A549 (cell line): ENCODE results near the gene TBC1D1. TPM values are rescaled to one million over a fixed set of nuclear protein-coding genes. Genes with fewer than 3 reads are reported as not detected.

Source experiments
- ATAC-seq, 2 experiments: fragments of 200-7000 bp in 1 of 2; fragments of >200 bp in 1 of 2; cut with Nextera tagmentation in 1 of 2; cut with Tn5 transposase in 1 of 2; 3 replicates each; pipeline versions ENCODE4 v1.8.0 to v1.9.1; 2018 to 2020; ENCODE audit warnings: mild to moderate bottlenecking in 1 of 2, moderate library complexity in 1 of 2
- CTCF ChIA-PET: fragments of 300-600 bp; sonication (Branson Sonifier 250); formaldehyde crosslinking; extraction: SDS; loops from one replicate; lab custom pipeline; 2021; ENCODE audit warnings: antibody characterized with exemption, inconsistent platforms; lab: Yijun Ruan, JAX
- POLR2A ChIA-PET: fragments of 350-600 bp; formaldehyde crosslinking; extraction: SDS; loops from one replicate; lab custom pipeline; 2021; ENCODE audit warnings: antibody characterized with exemption, inconsistent platforms; lab: Yijun Ruan, JAX
- DNase-seq, 2 experiments: peaks; one replicate each; pipeline versions ENCODE4 v3.0.0 to v3.0.0-alpha.2; 2011 to 2016; ENCODE audit warnings: low read depth in 1 of 2, low spot score in 1 of 2
- FAIRE-seq: peaks from 2 replicates; lab custom pipeline; 2011; peaks lifted over from hg19 to GRCh38; lab: Jason Lieb, UNC
- H3K27ac ChIP-seq, 2 experiments: fragments of >200 bp; sonication (Bioruptor Twin); formaldehyde crosslinking; 3 replicates each; pipeline ENCODE4 v1.5.1; 2016 to 2017
- H3K4me1 ChIP-seq: fragments of >200 bp; sonication (Bioruptor Twin); formaldehyde crosslinking; 3 replicates; pipeline ENCODE4 v1.6.1; 2016
- H3K4me2 ChIP-seq: fragments of >200 bp; sonication (Bioruptor Twin); formaldehyde crosslinking; 3 replicates; pipeline ENCODE4 v1.6.1; 2016
- H3K4me3 ChIP-seq: fragments of >200 bp; sonication (Bioruptor Twin); formaldehyde crosslinking; 3 replicates; pipeline ENCODE4 v1.5.1; 2016
- H3K9me3 ChIP-seq: fragments of >200 bp; sonication (Bioruptor Twin); formaldehyde crosslinking; 3 replicates; pipeline ENCODE4 v1.6.1; 2016
- CEBPB ChIP-seq, 2 experiments: fragments of >200 bp in 1 of 2; sonication (Bioruptor Twin) in 1 of 2; formaldehyde crosslinking in 1 of 2; IDR thresholded peaks; 2 replicates each; pipeline ENCODE4 v1.6.1; 2012 to 2016
- CHD4 ChIP-seq: fragments of 200-600 bp; sonication (generic); IDR thresholded peaks from 2 replicates; pipeline ENCODE4 v1.6.1; 2016; ENCODE audit warnings: antibody characterized with exemption, mild to moderate bottlenecking, borderline replicate concordance
- EHF ChIP-seq: fragments of 250-450 bp; sonication (Bioruptor Pico); IDR thresholded peaks from 2 replicates; pipeline ENCODE4 v1.5.0; 2020; ENCODE audit warnings: mild to moderate bottlenecking
- ELK1 ChIP-seq: fragments of 150-350 bp; IDR thresholded peaks from 2 replicates; pipeline ENCODE4 v1.6.1; 2014; ENCODE audit warnings: low read depth, mild to moderate bottlenecking, low read length
- ESRRA ChIP-seq: fragments of 150-350 bp; IDR thresholded peaks from 2 replicates; pipeline ENCODE4 v1.6.1; 2014; ENCODE audit warnings: mild to moderate bottlenecking, low read length, borderline replicate concordance
- FOSL2 ChIP-seq, 2 experiments: fragments of 450-650 bp in 1 of 2; fragments of >200 bp in 1 of 2; sonication (Bioruptor Twin) in 1 of 2; formaldehyde crosslinking; IDR thresholded peaks; 2 replicates each; pipeline versions ENCODE4 v1.5.0 to v1.6.1; 2016 to 2020; ENCODE audit warnings: mild to moderate bottlenecking in 1 of 2, moderate library complexity in 1 of 2
- HDAC2 ChIP-seq: fragments of 200-600 bp; sonication (generic); IDR thresholded peaks from 2 replicates; pipeline ENCODE4 v1.6.1; 2016
- HES2 ChIP-seq: fragments of >200 bp; sonication (Bioruptor Twin); formaldehyde crosslinking; IDR thresholded peaks from 2 replicates; pipeline ENCODE4 v1.6.1; 2016
- HEYL ChIP-seq: fragments of 250-450 bp; sonication (Bioruptor Pico); IDR thresholded peaks from 2 replicates; pipeline ENCODE4 v1.8.0; 2021; ENCODE audit warnings: mild to moderate bottlenecking, moderate library complexity
- HOXB13 ChIP-seq: fragments of 250-450 bp; sonication (Bioruptor Pico); IDR thresholded peaks from 2 replicates; pipeline ENCODE4 v1.5.0; 2020; ENCODE audit warnings: low read depth, mild to moderate bottlenecking, moderate library complexity
- KDM1A ChIP-seq: fragments of 200-600 bp; sonication (generic); IDR thresholded peaks from 2 replicates; pipeline ENCODE4 v1.6.1; 2016; ENCODE audit warnings: low read depth, mild to moderate bottlenecking
- MYC ChIP-seq: IDR thresholded peaks from 2 replicates; pipeline ENCODE4 v1.6.1; 2012; ENCODE audit warnings: mild to moderate bottlenecking, inconsistent platforms, low read length, improper control_type of control experiment, borderline replicate concordance
- NPAS2 ChIP-seq: fragments of 250-450 bp; sonication (Bioruptor Pico); IDR thresholded peaks from 2 replicates; pipeline ENCODE4 v1.8.0; 2022; ENCODE audit warnings: mild to moderate bottlenecking, moderate library complexity, borderline replicate concordance
- NR3C1 ChIP-seq: fragments of >200 bp; sonication (Bioruptor Twin); formaldehyde crosslinking; IDR thresholded peaks from 3 replicates; pipeline ENCODE4 v1.6.1; 2017
- PHF8 ChIP-seq: fragments of 200-600 bp; sonication (generic); IDR thresholded peaks from 2 replicates; pipeline ENCODE4 v1.6.1; 2016; ENCODE audit warnings: low read depth, mild to moderate bottlenecking, antibody characterized with exemption, moderate library complexity, borderline replicate concordance
- POLR2A ChIP-seq: IDR thresholded peaks from 2 replicates; pipeline ENCODE4 v1.6.1; 2012; ENCODE audit warnings: mild to moderate bottlenecking, low read length
- POLR2AphosphoS2 ChIP-seq: conservative IDR thresholded peaks from 2 replicates; pipeline ENCODE4 v1.6.1; 2012; ENCODE audit warnings: low read length, improper control_type of control experiment, inconsistent platforms
- RARB ChIP-seq: fragments of 250-450 bp; sonication (Bioruptor Pico); IDR thresholded peaks from 2 replicates; pipeline ENCODE4 v1.8.0; 2021; ENCODE audit warnings: mild to moderate bottlenecking, moderate library complexity
- SMC3 ChIP-seq: fragments of >200 bp; sonication (Bioruptor Twin); formaldehyde crosslinking; IDR thresholded peaks from 3 replicates; pipeline ENCODE4 v1.6.1; 2018; ENCODE audit warnings: inconsistent platforms
- ZC3H11A ChIP-seq: fragments of 450-650 bp; IDR thresholded peaks from 2 replicates; pipeline ENCODE4 v1.6.1; 2014; ENCODE audit warnings: antibody characterized with exemption, mild to moderate bottlenecking
- whole genome bisulfite sequencing: methylation state at CpG from one replicate; pipeline ENCODE4 v1.1.6; 2017; ENCODE audit errors: missing lambda C conversion rate; 5-methylcytosine and 5-hydroxymethylcytosine counted together
- polyA plus RNA-seq, 4 experiments: library from polyadenylated mRNA; depleted of rRNA in 3 of 4; stranded (reverse); fragments of >200 nt; fragmentation: RNase III in 1 of 4; extraction: RNeasy Plus Mini Kit Qiagen cat#74134 plus additional on column Dnase treatment in 1 of 4; gene quantifications; 2 replicates in 3 of 4; 3 replicates in 1 of 4; pipeline ENCODE4 v1.2.3, GENCODE V29; 2011 to 2017
- TF ChIP-seq, protein P1 (sequence below): fragments of 450-650 bp; IDR thresholded peaks from 2 replicates; pipeline ENCODE4 v1.6.1; 2014; ENCODE audit warnings: antibody characterized with exemption
- TF ChIP-seq, protein P2 (sequence below): fragments of >200 bp; sonication (Bioruptor Twin); formaldehyde crosslinking; IDR thresholded peaks from 3 replicates; pipeline ENCODE4 v1.6.1; 2016

The TBC1D1 gene
- polyA plus RNA-seq, 2 of the 4 experiments (the other 2 are of a cell fraction): 26.5 to 28.5 TPM

- WGBS: 81% methylated on average over 4 of the region's 4 CpGs
These were observed 194.9 kb downstream of the TBC1D1 start for GRCh38 chr4:38085751-38086150.

DNA sequence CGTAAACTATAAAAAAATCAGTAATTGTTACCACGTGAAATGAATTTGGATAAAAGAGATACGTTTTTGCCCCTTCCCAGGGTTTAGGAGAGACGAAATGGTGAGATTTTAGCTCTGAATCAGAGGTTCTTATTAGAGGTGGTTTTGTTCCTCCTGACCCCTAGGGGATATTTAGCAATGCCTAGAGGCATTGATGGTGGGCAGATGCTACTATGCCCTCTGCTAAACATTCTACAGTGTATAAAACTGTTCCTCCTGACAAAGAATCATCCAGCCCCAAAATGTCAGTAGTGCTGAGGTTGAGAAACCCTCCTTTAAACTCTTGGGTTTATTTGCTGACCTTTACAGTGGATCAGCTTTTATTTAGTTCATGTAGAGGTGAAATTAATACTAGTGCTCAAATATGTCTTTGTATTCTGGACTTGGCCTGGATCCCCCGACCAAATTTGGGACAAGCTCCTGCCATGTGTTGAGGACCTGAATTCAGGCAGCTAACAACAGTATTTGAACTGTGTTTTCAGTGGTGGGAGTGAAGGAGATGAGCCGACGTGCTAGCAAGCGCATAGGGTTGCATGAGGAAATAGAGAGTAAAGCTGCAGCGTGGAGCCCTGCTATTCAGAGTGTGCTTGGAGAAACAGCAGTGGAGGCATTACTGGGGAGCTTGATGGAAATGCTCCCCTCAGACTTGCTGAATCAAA lies 195.4 kb downstream of the TBC1D1 start:
- H3K4me1 ChIP-seq: no peaks in the 10 kb centered on the region
- ChIA-PET POLR2A (no interaction called here), CTCF (interaction anchor here (0.5 to 2.2 kb wide), 2 partner anchors 9 to 93 kb away, joined by 3 to 5 read pairs; no protein-coding TSS in a partner anchor)
- no peak overlapping the region for H3K4me3 ChIP-seq
- DNase-seq: no peak
- no peak for TF ChIP-seq CHD4
- FAIRE-seq: no peak
- no peak for ATAC-seq
- no peaks in the 10 kb centered on the region for H3K9me3 ChIP-seq
- no peak overlapping the region for H3K4me2 ChIP-seq
- H3K27ac ChIP-seq: no peak overlapping the region
- WGBS: 85% methylated on average over 9 of the region's 9 CpGs

More at GRCh38 chr4:38085751-38086150, 194.9 kb downstream of the TBC1D1 start:
- H3K9me3 ChIP-seq: no peaks in the 10 kb centered on the region
- no peak for DNase-seq
- TF ChIP-seq POLR2AphosphoS2 (no peak), RARB (CRISPR knock-in tag) (no peak), HDAC2 (no peak), POLR2A (no peak), PHF8 (no peak), ESRRA (no peak), NPAS2 (CRISPR knock-in tag) (no peak), HES2 (no peak), EHF (no peak), ELK1 (no peak), HOXB13 (CRISPR knock-in tag) (no peak), NR3C1 (no peak)
- TF ChIP-seq, protein P1, sequence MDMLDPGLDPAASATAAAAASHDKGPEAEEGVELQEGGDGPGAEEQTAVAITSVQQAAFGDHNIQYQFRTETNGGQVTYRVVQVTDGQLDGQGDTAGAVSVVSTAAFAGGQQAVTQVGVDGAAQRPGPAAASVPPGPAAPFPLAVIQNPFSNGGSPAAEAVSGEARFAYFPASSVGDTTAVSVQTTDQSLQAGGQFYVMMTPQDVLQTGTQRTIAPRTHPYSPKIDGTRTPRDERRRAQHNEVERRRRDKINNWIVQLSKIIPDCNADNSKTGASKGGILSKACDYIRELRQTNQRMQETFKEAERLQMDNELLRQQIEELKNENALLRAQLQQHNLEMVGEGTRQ: no peak
- TF ChIP-seq, all 56 proteins: peak for 0
- POLR2A ChIA-PET: no interaction called here
- Histone ChIP-seq H3K4me3 (no peak overlapping the region), H3K27ac (no peak overlapping the region), H3K4me2 (no peak overlapping the region), H3K4me1 (no peaks in the 10 kb centered on the region)
- CTCF ChIA-PET: interaction anchor here (2.2 kb wide), 1 partner anchor 94 kb away, joined by 5 read pairs; no protein-coding TSS in a partner anchor
- ATAC-seq (no peak), FAIRE-seq (no peak)

DNA sequence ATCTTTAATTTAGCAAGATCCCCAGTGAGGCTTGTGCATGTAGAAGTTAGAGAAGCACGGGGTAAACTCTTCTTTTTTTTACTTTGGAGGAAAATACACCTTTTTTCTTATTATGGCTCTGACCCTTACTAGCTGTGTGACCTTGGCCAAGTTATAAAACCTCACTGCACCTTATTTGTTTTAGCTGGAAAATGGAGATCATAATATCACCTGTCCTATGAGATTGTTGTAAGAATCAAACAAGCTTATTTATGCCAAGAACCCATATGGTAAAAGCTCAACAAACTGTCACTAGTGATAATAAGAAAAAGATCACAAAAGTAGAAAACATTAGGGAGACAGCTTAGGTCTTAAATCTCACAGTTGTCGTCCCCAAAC lies 196.0 kb downstream of the TBC1D1 start:
- Histone ChIP-seq H3K27ac (no peak overlapping the region), H3K9me3 (no peaks in the 10 kb centered on the region), H3K4me3 (no peak overlapping the region), H3K4me2 (no peak overlapping the region), H3K4me1 (no peaks in the 10 kb centered on the region)
- 85% methylated on average over 2 of the region's 2 CpGs for WGBS
- DNase-seq (no peak), FAIRE-seq (no peak), ATAC-seq (no peak)
- ChIA-PET POLR2A (no interaction called here), CTCF (interaction anchor here (2.2 kb wide), 1 partner anchor 93 kb away, joined by 5 read pairs; no protein-coding TSS in a partner anchor)
- no peak for TF ChIP-seq ZC3H11A
- TF ChIP-seq CEBPB (IDR thresholded peaks at IDR 0.05): no peak
- TF ChIP-seq, protein P2, sequence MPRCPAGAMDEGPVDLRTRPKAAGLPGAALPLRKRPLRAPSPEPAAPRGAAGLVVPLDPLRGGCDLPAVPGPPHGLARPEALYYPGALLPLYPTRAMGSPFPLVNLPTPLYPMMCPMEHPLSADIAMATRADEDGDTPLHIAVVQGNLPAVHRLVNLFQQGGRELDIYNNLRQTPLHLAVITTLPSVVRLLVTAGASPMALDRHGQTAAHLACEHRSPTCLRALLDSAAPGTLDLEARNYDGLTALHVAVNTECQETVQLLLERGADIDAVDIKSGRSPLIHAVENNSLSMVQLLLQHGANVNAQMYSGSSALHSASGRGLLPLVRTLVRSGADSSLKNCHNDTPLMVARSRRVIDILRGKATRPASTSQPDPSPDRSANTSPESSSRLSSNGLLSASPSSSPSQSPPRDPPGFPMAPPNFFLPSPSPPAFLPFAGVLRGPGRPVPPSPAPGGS: no peak
- TF ChIP-seq HOXB13 (CRISPR knock-in tag): no peak
- TF ChIP-seq KDM1A: no peak
- TF ChIP-seq MYC: no peak
- no peak for TF ChIP-seq SMC3
- no peak for TF ChIP-seq HEYL (CRISPR knock-in tag)
- TF ChIP-seq FOSL2 (IDR thresholded peaks at IDR 0.05): no peak
- TF ChIP-seq FOSL2 (CRISPR knock-in tag; IDR thresholded peaks at IDR 0.05): no peak
